Common myeloid progenitor, CD34-positive (primary cell): ENCODE results near the gene ATN1.

Source experiments
- CTCF ChIA-PET: fragments of 350-600 bp; sonication (Branson Sonifier 250); formaldehyde crosslinking; loops from one replicate; lab custom pipeline; 2021; ENCODE audit warnings: antibody characterized with exemption; lab: Charles Lee
- POLR2A ChIA-PET: fragments of 350-600 bp; sonication (Branson Sonifier 250); formaldehyde crosslinking; loops from one replicate; lab custom pipeline; 2021; ENCODE audit warnings: antibody characterized with exemption; lab: Charles Lee
- DNase-seq, 3 donors: peaks; one replicate each; pipeline versions ENCODE4 v3.0.0 to v3.0.0-alpha.2; 2013
- H3K27ac ChIP-seq, 2 experiments: 1 replicate in 1 of 2; 2 replicates in 1 of 2; pipeline ENCODE4 v1.7.0; 2013; ENCODE audit warnings: inconsistent platforms in 2 of 2, low read length in 2 of 2, mild to moderate bottlenecking in 2 of 2, low read depth in 1 of 2, moderate library complexity in 1 of 2; ENCODE audit not compliant: severe bottlenecking in 2 of 2, insufficient read depth in 1 of 2, poor library complexity in 1 of 2
- H3K27me3 ChIP-seq, 5 experiments: replicated peaks in 2 of 5; 1 replicate in 3 of 5; 2 replicates in 2 of 5; pipeline versions ENCODE4 v1.6.1 to v1.7.0; 2013; ENCODE audit warnings: low read length in 4 of 5, mild to moderate bottlenecking in 2 of 5, moderate library complexity in 2 of 5, inconsistent platforms in 1 of 5; ENCODE audit not compliant: insufficient read depth in 5 of 5, control insufficient read depth in 4 of 5
- H3K36me3 ChIP-seq, 4 experiments: 1 replicate in 2 of 4; 2 replicates in 2 of 4; pipeline versions ENCODE4 v1.6.1 to v1.7.0; 2013; ENCODE audit warnings: low read length in 3 of 4, control low read depth in 1 of 4, mild to moderate bottlenecking in 1 of 4; ENCODE audit not compliant: control insufficient read depth in 4 of 4, insufficient read depth in 4 of 4
- H3K4me1 ChIP-seq, 4 experiments: 1 replicate in 3 of 4; 2 replicates in 1 of 4; pipeline versions ENCODE4 v1.6.1 to v1.7.1; 2013; ENCODE audit warnings: low read length in 3 of 4, mild to moderate bottlenecking in 3 of 4, control low read depth in 1 of 4, inconsistent platforms in 1 of 4, moderate library complexity in 1 of 4; ENCODE audit not compliant: control insufficient read depth in 4 of 4, insufficient read depth in 4 of 4; ENCODE audit errors: control extremely low read depth in 1 of 4
- H3K4me3 ChIP-seq, 7 experiments: 1 replicate in 4 of 7; 2 replicates in 3 of 7; pipeline versions ENCODE4 v1.5.1 to v1.7.0; 2013; ENCODE audit warnings: mild to moderate bottlenecking in 7 of 7, low read length in 6 of 7, moderate library complexity in 6 of 7, inconsistent platforms in 2 of 7, low read depth in 2 of 7, control low read depth in 1 of 7; ENCODE audit not compliant: insufficient read depth in 4 of 7, control insufficient read depth in 1 of 7; ENCODE audit errors: extremely low read depth in 1 of 7
- H3K9me3 ChIP-seq, 5 experiments: 1 replicate in 4 of 5; 2 replicates in 1 of 5; pipeline versions ENCODE4 v1.6.1 to v1.7.1; 2013; ENCODE audit warnings: low read length in 4 of 5, mild to moderate bottlenecking in 2 of 5, inconsistent platforms in 1 of 5, low read depth in 1 of 5, moderate library complexity in 1 of 5; ENCODE audit not compliant: control insufficient read depth in 4 of 5, insufficient read depth in 2 of 5; ENCODE audit errors: control extremely low read depth in 1 of 5
- WGBS: methylation state at CpG from one replicate; pipeline ENCODE4 v1.1.5; 2013; ENCODE audit not compliant: insufficient coverage; 5-methylcytosine and 5-hydroxymethylcytosine counted together

ATN1 gene

DNA sequence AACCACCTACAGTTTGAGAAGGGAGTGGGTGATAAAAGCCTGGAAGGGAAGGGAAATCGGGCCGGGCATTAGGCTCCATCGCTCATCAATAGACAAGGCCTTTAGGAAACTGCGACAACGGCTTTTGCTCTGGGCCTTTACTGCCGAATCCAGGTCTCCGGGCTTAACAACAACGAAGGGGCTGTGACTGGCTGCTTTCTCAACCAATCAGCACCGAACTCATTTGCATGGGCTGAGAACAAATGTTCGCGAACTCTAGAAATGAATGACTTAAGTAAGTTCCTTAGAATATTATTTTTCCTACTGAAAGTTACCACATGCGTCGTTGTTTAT is 15.6 kb downstream of the ATN1 start:
- WGBS: 0% methylated on average over 6 of the region's 13 CpGs
- no peaks in the 10 kb centered on the region for H3K9me3 ChIP-seq
- ChIA-PET POLR2A (interaction anchor here (0.8 to 4.0 kb wide), 20 partner anchors 8 to 698 kb away, joined by 3 to 42 read pairs (median 7); partner anchors contain the start of genes ATN1, C1RL, ENO2 and LPCAT3), CTCF (interaction anchor here (0.7 to 16.4 kb wide), 17 partner anchors 9 to 298 kb away, joined by 3 to 441 read pairs (median 6); partner anchors contain the start of genes C1RL, LPCAT3, SPSB2 and TPI1)
- H3K4me3 ChIP-seq: peak overlapping the region in 5 of 7 experiments; percentile 11 to 89 (median 71)
- H3K27ac ChIP-seq: peak overlapping the region; percentile 97 to 99
- peaks cover 3 to 53% (median 44%) of the 10 kb centered on the region in 4 experiments for H3K4me1 ChIP-seq
- peaks cover 0 to 19% (median 11%) of the 10 kb centered on the region in 4 experiments for H3K36me3 ChIP-seq
- H3K27me3 ChIP-seq: no peaks in the 10 kb centered on the region
- peak; percentile 93 to 97 (median 97) for DNase-seq

DNA sequence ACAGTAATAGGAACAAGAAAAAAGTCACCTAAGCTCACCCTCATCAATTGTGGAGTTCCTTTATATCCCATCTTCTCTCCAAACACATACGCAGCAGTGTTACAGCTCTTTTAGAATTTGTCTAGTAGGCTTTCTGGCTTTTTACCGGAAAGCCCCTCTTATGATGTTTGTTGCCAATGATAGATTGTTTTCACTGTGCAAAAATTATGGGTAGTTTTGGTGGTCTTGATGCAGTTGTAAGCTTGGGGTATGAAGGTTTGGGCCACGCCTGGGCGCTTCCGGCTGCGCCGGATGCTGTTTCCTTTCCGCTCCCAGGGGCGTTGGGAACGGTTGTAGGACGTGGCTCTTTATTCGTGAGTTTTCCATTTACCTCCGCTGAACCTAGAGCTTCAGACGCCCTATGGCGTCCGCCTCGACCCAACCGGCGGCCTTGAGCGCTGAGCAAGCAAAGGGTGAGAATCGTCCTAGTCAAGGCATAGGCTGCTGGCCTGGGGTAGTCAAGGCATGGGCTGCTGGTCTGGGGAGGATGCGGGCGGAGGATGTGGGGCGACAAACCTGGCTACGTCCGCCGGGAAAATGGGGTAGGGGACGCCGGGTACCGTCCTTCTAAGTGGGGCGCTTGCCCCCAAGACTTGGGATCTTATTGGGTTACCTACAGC is 16.1 kb downstream of the ATN1 start, which contains the start of the genes C12orf57 and RNU7-1:
Gene C12orf57 (plus strand): TSS at position 301 of the 659 bp plus-strand sequence. CDS start 100 bp downstream, at position 401.
Gene RNU7-1 (plus strand): TSS at position 95 of the 659 bp plus-strand sequence.
- Histone ChIP-seq H3K27ac (peak within 1 kb of the TSS; percentile 97 to 99), H3K9me3 (no peaks in the 10 kb centered on the region), H3K4me3 (peak within 1 kb of the TSS; percentile 41 to 89 (median 71)), H3K36me3 (peaks cover 0 to 19% (median 11%) of the 10 kb centered on the region in 4 experiments), H3K4me1 (peaks cover 3 to 49% (median 42%) of the 10 kb centered on the region in 4 experiments), H3K27me3 (no peaks in the 10 kb centered on the region)
- POLR2A ChIA-PET: interaction anchor here (0.5 to 4.0 kb wide), 24 partner anchors 8 to 698 kb away, joined by 3 to 42 read pairs (median 6); partner anchors contain the start of genes ATN1, C1RL, ENO2 and LPCAT3
- CTCF ChIA-PET: interaction anchor here (0.7 to 16.4 kb wide), 20 partner anchors 9 to 299 kb away, joined by 3 to 441 read pairs (median 6); partner anchors contain the start of genes C1R, C1RL, LPCAT3 and SPSB2
- WGBS: under 1% methylated on average over 22 of the region's 31 CpGs
- DNase-seq: peak; percentile 89 to 96 (median 92)

DNA sequence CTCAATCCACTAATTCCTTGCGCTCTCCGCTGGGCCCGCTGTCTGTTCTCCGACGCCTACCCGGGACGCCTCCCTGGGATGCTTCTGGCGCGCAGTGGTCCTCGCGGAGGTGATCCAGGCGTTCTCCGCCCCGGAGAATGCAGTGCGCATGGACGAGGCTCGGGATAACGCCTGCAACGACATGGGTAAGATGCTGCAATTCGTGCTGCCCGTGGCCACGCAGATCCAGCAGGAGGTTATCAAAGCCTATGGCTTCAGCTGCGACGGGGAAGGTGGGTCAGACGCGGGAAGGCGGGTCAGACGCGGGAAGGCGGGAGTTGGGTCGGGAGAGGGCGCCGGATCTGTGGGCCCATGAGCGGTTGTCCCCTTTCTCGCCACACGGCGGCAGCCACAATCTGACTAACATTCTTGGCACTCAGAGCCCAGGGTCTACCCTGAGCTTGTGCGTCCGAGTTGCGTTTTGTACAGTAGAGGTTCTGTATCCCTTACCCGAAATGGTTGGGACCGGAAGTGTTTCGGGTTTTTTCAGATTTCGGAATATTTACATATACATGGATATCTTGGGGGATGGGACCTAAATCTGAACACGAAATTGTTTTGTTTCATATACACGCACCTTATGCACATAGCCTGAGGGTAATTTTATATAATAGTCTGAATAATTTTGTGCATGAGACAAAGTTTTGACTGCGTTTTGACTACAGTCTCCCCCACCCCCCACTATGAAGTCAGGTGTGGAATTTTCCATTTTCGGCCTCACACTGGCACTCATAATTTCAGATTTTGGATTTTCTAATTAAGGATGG is 16.8 kb downstream of the ATN1 start:
- CTCF ChIA-PET: interaction anchor here (1.1 to 16.4 kb wide), 17 partner anchors 8 to 201 kb away, joined by 3 to 441 read pairs (median 6); partner anchors contain the start of genes C1R, C1RL, LPCAT3 and SPSB2
- Histone ChIP-seq H3K36me3 (peaks cover 0 to 18% (median 9%) of the 10 kb centered on the region in 4 experiments), H3K27ac (peak overlapping the region; percentile 97 to 99), H3K27me3 (no peaks in the 10 kb centered on the region), H3K9me3 (no peaks in the 10 kb centered on the region), H3K4me1 (peaks cover 3 to 53% (median 48%) of the 10 kb centered on the region in 4 experiments), H3K4me3 (peak overlapping the region; percentile 41 to 89 (median 71))
- POLR2A ChIA-PET: interaction anchor here (0.5 to 4.0 kb wide), 24 partner anchors 7 to 697 kb away, joined by 3 to 42 read pairs (median 5); partner anchors contain the start of genes ATN1, C1RL, ENO2 and LPCAT3
- peak; percentile 90 to 94 (median 93) for DNase-seq
- WGBS: 0% methylated on average over 42 of the region's 48 CpGs

DNA sequence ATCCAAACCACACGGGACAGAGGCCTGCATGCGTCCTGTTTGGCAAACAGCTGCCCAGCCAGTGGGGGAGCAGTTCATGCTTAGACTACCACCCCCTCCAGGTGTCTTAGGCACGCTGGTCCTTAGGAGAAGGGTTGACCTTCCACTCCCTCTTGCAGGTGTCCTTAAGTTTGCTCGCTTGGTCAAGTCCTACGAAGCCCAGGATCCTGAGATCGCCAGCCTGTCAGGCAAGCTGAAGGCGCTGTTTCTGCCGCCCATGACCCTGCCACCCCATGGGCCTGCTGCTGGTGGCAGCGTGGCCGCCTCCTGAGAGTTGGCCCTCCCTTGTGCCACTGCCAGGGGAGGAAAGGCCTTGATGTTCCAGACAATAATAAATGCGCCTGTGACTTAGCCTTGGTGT is 17.9 kb downstream of the ATN1 start:
- Histone ChIP-seq H3K36me3 (peaks cover 0 to 13% (median 6%) of the 10 kb centered on the region in 4 experiments), H3K9me3 (no peaks in the 10 kb centered on the region), H3K27ac (no peak overlapping the region), H3K27me3 (no peaks in the 10 kb centered on the region), H3K4me1 (peaks cover 7 to 61% (median 56%) of the 10 kb centered on the region in 4 experiments), H3K4me3 (peak overlapping the region in 2 of 7 experiments; percentile 73 to 74)
- 93% methylated on average over 11 of the region's 11 CpGs for WGBS
- CTCF ChIA-PET: interaction anchor here (1.1 to 16.4 kb wide), 14 partner anchors 10 to 200 kb away, joined by 3 to 441 read pairs (median 5); partner anchors contain the start of genes C1RL and SPSB2
- no peak for DNase-seq
- POLR2A ChIA-PET: interaction anchor here (0.9 to 4.0 kb wide), 6 partner anchors 13 to 78 kb away, joined by 3 to 42 read pairs (median 24); partner anchors contain the start of gene TPI1

DNA sequence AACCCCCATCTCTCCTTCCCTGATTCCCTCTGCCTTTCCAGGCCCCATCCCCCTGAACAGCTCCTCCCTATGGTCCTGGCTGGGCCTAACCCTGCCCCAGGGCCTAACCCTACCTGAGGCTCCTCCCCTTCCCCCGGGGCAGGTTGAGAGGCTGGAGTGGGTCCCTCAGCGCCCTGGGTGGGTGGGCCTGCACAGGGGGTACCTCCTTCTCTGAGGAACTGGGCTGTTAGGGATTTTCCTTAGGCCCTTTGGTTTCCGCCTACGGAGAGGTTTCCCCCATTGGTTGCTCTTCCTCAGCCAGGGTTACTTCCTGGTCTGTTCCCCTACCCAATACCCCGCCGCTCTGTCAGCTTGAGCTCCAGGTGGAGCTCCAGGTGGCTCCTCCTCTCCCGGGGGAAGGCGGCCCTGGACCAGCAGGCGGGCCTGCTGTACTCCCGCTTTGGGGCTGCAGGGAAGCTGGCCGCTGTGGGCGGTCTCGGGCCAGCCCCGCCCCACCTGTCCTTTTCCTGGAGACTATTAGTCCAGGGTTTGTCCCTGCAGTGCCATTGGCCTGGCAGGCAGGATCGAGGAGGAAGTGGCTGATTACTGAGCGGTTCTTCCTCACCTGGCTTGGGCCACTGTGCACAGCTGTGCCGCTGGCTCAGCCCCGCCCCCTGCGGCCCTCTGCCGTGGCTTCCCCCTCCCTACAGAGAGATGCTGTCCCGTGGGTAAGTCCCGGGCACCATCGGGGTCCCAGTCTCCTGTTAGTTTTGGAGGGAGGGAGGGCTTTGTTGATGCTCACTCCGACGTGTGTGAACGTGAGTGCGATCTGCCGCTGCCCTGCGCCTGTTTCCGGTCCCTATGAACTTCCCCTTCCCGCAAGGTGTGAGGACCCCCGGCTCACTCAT is 18.5 kb downstream of the ATN1 start:
- H3K9me3 ChIP-seq: no peaks in the 10 kb centered on the region
- DNase-seq: peak in 2 of 3 donors; percentile 62 to 69
- no peaks in the 10 kb centered on the region for H3K27me3 ChIP-seq
- H3K36me3 ChIP-seq: peaks cover 0 to 6% (median 3%) of the 10 kb centered on the region in 4 experiments
- peaks cover 11 to 66% (median 61%) of the 10 kb centered on the region in 4 experiments for H3K4me1 ChIP-seq
- POLR2A ChIA-PET: interaction anchor here (0.9 to 4.0 kb wide), 4 partner anchors 9 to 19 kb away, joined by 4 to 42 read pairs (median 5); no protein-coding TSS in a partner anchor
- CTCF ChIA-PET: interaction anchor here (0.8 to 16.4 kb wide), 14 partner anchors 8 to 199 kb away, joined by 3 to 441 read pairs (median 4); partner anchors contain the start of genes C1RL and SPSB2
- 9% methylated on average over 14 of the region's 32 CpGs for WGBS
- peak overlapping the region; percentile 2 to 74 (median 49) for H3K4me3 ChIP-seq
- H3K27ac ChIP-seq: peak overlapping the region in 1 of 2 experiments; percentile 39
